HCT116 (cell line): ENCODE measurements around the gene ULBP1. TPM values are rescaled to one million over a fixed set of nuclear protein-coding genes. Genes with fewer than 3 reads are reported as not detected.

Source experiments
- ATAC-seq: fragments of 200-7000 bp; cut with Tn5 transposase; 2 replicates; pipeline ENCODE4 v1.9.1; 2020; ENCODE audit warnings: mild to moderate bottlenecking, moderate library complexity
- BruUV-seq: library from RNA; stranded (reverse); fragments of 400-500 nt; replicated peaks from 2 replicates; lab custom pipeline; 2021; lab: Mats Ljungman, UMichigan
- CTCF ChIA-PET: fragments of 300-600 bp; sonication (Branson Sonifier 250); formaldehyde crosslinking; loops from one replicate; lab custom pipeline; 2021; ENCODE audit warnings: antibody characterized with exemption; lab: Charles Lee
- POLR2A ChIA-PET: fragments of 300-600, 350-600 bp; sonication (Branson Sonifier 250); formaldehyde crosslinking; loops from one replicate; lab custom pipeline; 2021; ENCODE audit warnings: antibody characterized with exemption; lab: Charles Lee
- RAD21 ChIA-PET, 2 experiments: fragments of 300-600 bp; sonication (Branson Sonifier 250); formaldehyde crosslinking; loops; one replicate each; lab custom pipeline; 2023; ENCODE audit warnings: low total read pairs in 2 of 2; ENCODE audit not compliant: uncharacterized antibody in 2 of 2, unreplicated experiment in 2 of 2, low non-redundant PET in 1 of 2; lab: Charles Lee
- DNase-seq: peaks from one replicate; pipeline ENCODE4 v3.0.0-alpha.2; 2010; ENCODE audit warnings: low read depth, low spot score
- H2AFZ ChIP-seq: fragments of 200-600 bp; shearing (Covaris generic), sonication (generic); 2 replicates; pipeline ENCODE4 v1.6.1; 2017; ENCODE audit warnings: low read depth, mixed run types, mixed read lengths, antibody characterized with exemption, low read length; ENCODE audit not compliant: poor library complexity, severe bottlenecking
- H3K27ac ChIP-seq: 2 replicates; pipeline ENCODE4 v1.5.1; 2012; ENCODE audit warnings: low read depth, low read length
- H3K27me3 ChIP-seq: fragments of 200-600 bp; sonication (generic); 2 replicates; pipeline ENCODE4 v1.6.1; 2016; ENCODE audit warnings: mixed run types, low read length, mixed read lengths; ENCODE audit not compliant: insufficient read depth
- H3K36me3 ChIP-seq, 2 experiments: fragments of 200-500 bp in 1 of 2; fragments of 200-600 bp in 1 of 2; sonication (Bioruptor generic) in 1 of 2; sonication (generic) in 1 of 2; 2 replicates each; pipeline versions ENCODE4 v1.5.1 to v1.6.1; 2014 to 2016; ENCODE audit warnings: low read length in 2 of 2, inconsistent platforms in 1 of 2, mixed read lengths in 1 of 2, mixed run types in 1 of 2; ENCODE audit not compliant: insufficient read depth in 2 of 2, control insufficient read depth in 1 of 2
- H3K4me1 ChIP-seq, 2 experiments: fragments of 200-600 bp in 1 of 2; sonication (generic) in 1 of 2; 2 replicates each; pipeline versions ENCODE4 v1.5.1 to v1.6.1; 2012 to 2017; ENCODE audit warnings: low read length in 2 of 2, inconsistent platforms in 1 of 2, mild to moderate bottlenecking in 1 of 2, mixed read lengths in 1 of 2, mixed run types in 1 of 2, moderate library complexity in 1 of 2; ENCODE audit not compliant: insufficient read depth in 2 of 2, control insufficient read depth in 1 of 2
- H3K4me2 ChIP-seq: fragments of 200-600 bp; sonication (generic); 2 replicates; pipeline ENCODE4 v1.6.1; 2017; ENCODE audit warnings: mixed run types, low read length, mixed read lengths
- H3K4me3 ChIP-seq, 2 experiments: fragments of 200-600 bp in 1 of 2; sonication (generic) in 1 of 2; replicated peaks in 1 of 2; 2 replicates each; pipeline ENCODE4 v1.5.1; 2011 to 2016; ENCODE audit warnings: low read length in 2 of 2, control low read depth in 1 of 2, low read depth in 1 of 2, mild to moderate bottlenecking in 1 of 2, mixed read lengths in 1 of 2, mixed run types in 1 of 2
- H3K79me2 ChIP-seq: fragments of 200-600 bp; sonication (generic); 2 replicates; pipeline ENCODE4 v1.6.1; 2017; ENCODE audit warnings: mild to moderate bottlenecking, mixed run types, low read length, moderate library complexity, mixed read lengths; ENCODE audit not compliant: insufficient read depth
- H3K9ac ChIP-seq: fragments of 200-600 bp; sonication (generic); 2 replicates; pipeline ENCODE4 v1.6.1; 2016; ENCODE audit warnings: low read length, mixed read lengths
- H3K9me2 ChIP-seq: fragments of 200-600 bp; sonication (generic), shearing (Covaris generic); 2 replicates; pipeline ENCODE4 v1.6.1; 2017; ENCODE audit warnings: mixed run types, mild to moderate bottlenecking, moderate library complexity; ENCODE audit not compliant: insufficient read depth
- H3K9me3 ChIP-seq, 2 experiments: fragments of 200-500 bp in 1 of 2; fragments of 200-600 bp in 1 of 2; sonication (Bioruptor generic) in 1 of 2; sonication (generic) in 1 of 2; 2 replicates each; pipeline ENCODE4 v1.6.1; 2014 to 2017; ENCODE audit warnings: low read length in 2 of 2, mixed read lengths in 2 of 2, inconsistent platforms in 1 of 2, low read depth in 1 of 2, mild to moderate bottlenecking in 1 of 2, mixed run types in 1 of 2, moderate library complexity in 1 of 2; ENCODE audit not compliant: control insufficient read depth in 1 of 2, insufficient read depth in 1 of 2
- H4K20me1 ChIP-seq: fragments of 200-600 bp; sonication (generic), shearing (Covaris generic); 2 replicates; pipeline ENCODE4 v1.6.1; 2017; ENCODE audit warnings: mixed run types, mild to moderate bottlenecking, moderate library complexity; ENCODE audit not compliant: insufficient read depth
- CEBPB ChIP-seq: IDR thresholded peaks from 2 replicates; pipeline ENCODE4 v1.6.1; 2012; ENCODE audit warnings: low read depth
- EGR1 ChIP-seq: IDR thresholded peaks from 2 replicates; pipeline ENCODE4 v1.6.1; 2012; ENCODE audit warnings: low read depth
- ELF1 ChIP-seq: IDR thresholded peaks from 2 replicates; pipeline ENCODE4 v1.6.1; 2012; ENCODE audit warnings: low read depth, borderline replicate concordance
- EZH2 ChIP-seq: fragments of 200-600 bp; sonication (generic); IDR thresholded peaks from 2 replicates; pipeline ENCODE4 v1.6.1; 2017; ENCODE audit warnings: antibody characterized with exemption, mixed run types
- EZH2phosphoT487 ChIP-seq: fragments of 200-600 bp; IDR thresholded peaks from 2 replicates; pipeline ENCODE4 v1.6.1; 2018; ENCODE audit warnings: antibody characterized with exemption, borderline replicate concordance
- FOSL1 ChIP-seq: IDR thresholded peaks from 2 replicates; pipeline ENCODE4 v1.6.1; 2012; ENCODE audit warnings: low read depth
- POLR2AphosphoS5 ChIP-seq: IDR thresholded peaks from 2 replicates; pipeline ENCODE4 v1.6.1; 2011; ENCODE audit warnings: mild to moderate bottlenecking, low read depth, low read length, moderate library complexity
- RAD21 ChIP-seq: IDR thresholded peaks from 2 replicates; pipeline ENCODE4 v1.6.1; 2012; ENCODE audit warnings: low read depth, mild to moderate bottlenecking
- SP1 ChIP-seq: IDR thresholded peaks from 2 replicates; pipeline ENCODE4 v1.6.1; 2012; ENCODE audit warnings: low read depth
- TCF7L2 ChIP-seq: IDR thresholded peaks from 2 replicates; pipeline ENCODE4 v1.7.0; 2011; ENCODE audit warnings: borderline replicate concordance, inconsistent platforms; ENCODE audit not compliant: insufficient read depth, insufficient read length; ENCODE audit errors: extremely low read depth
- YY1 ChIP-seq: IDR thresholded peaks from 2 replicates; pipeline ENCODE4 v1.6.1; 2011; ENCODE audit warnings: low read length, low read depth, moderate library complexity, mild to moderate bottlenecking; ENCODE audit not compliant: insufficient replicate concordance; ENCODE audit errors: extremely low read depth
- intact Hi-C: fragments of 100-400 bp; cut with micrococcal nuclease; formaldehyde crosslinking; loops from 2 replicates; pipeline ENCODE4 v1.10.0; 2022
- total RNA-seq: library from RNA; stranded (reverse); gene quantifications from one replicate; pipeline ENCODE4 v1.2.1, GENCODE V29; 2021; ENCODE audit not compliant: unreplicated experiment
- TF ChIP-seq, protein P1 (sequence below): IDR thresholded peaks from 2 replicates; pipeline ENCODE4 v1.6.1; 2012
- TF ChIP-seq, protein P2 (sequence below): IDR thresholded peaks from 2 replicates; pipeline ENCODE4 v1.6.1; 2012
- TF ChIP-seq, protein P3 (sequence below): IDR thresholded peaks from 2 replicates; pipeline ENCODE4 v1.6.1; 2012; ENCODE audit warnings: low read depth
- TF ChIP-seq, protein P4 (sequence below), 3 experiments: fragments of 200-600 bp in 1 of 3; sonication (generic) in 1 of 3; IDR thresholded peaks in 2 of 3; conservative IDR thresholded peaks in 1 of 3; 2 replicates each; pipeline ENCODE4 v1.5.1; 2012 to 2017; ENCODE audit warnings: low read depth in 2 of 3, low read length in 2 of 3, antibody characterized with exemption in 1 of 3, borderline replicate concordance in 1 of 3, control low read depth in 1 of 3, mild to moderate bottlenecking in 1 of 3, mixed read lengths in 1 of 3, mixed run types in 1 of 3, moderate library complexity in 1 of 3; ENCODE audit not compliant: insufficient read depth in 1 of 3

ULBP1 gene
- total RNA-seq, 1 experiment from 2014 or later, result 12.4 TPM

DNA sequence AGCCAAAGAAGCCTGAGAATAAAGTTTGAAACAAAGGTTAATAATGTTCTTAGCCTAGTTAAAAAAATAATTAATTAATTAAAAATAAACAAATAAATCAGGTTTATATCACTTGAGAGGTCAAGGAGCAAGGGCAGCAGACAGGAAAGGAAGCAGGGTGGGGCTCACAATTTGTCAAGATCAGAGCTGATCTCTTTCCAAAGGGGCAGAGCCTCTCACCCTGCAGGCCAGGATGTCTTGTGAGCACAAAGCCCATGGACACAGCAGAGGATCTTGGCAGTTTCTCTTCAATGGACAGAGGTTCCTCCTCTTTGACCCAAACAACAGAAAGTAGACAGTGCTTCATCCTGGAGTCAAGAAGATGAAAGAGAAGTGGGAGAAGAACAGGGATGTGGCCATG lies 14.9 kb downstream of the ULBP1 start:
- ChIA-PET RAD21 (no interaction called here), CTCF (interaction anchor here (1.0 kb wide), 1 partner anchor 102 kb away, joined by 3 read pairs; no protein-coding TSS in a partner anchor), POLR2A (no interaction called here)
- no peaks in the 10 kb centered on the region for H3K36me3 ChIP-seq
- H3K9me2 ChIP-seq, result no peaks in the 10 kb centered on the region
- no peaks in the 10 kb centered on the region for H4K20me1 ChIP-seq
- ATAC-seq, result no peak
- H3K27ac ChIP-seq, result no peak overlapping the region
- H3K27me3 ChIP-seq, result 0 out of 2 replicates have a peak, but pooled peaks cover 5% of the 10 kb centered on the region
- H2AFZ ChIP-seq, result no peak overlapping the region
- DNase-seq, result no peak
- no peak overlapping the region for H3K9ac ChIP-seq
- H3K79me2 ChIP-seq, result no peaks in the 10 kb centered on the region
- TF ChIP-seq EZH2phosphoT487, result no peak
- TF ChIP-seq SP1, result no peak
- TF ChIP-seq, protein P1, sequence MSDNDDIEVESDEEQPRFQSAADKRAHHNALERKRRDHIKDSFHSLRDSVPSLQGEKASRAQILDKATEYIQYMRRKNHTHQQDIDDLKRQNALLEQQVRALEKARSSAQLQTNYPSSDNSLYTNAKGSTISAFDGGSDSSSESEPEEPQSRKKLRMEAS, result no peak
- TF ChIP-seq TCF7L2, result no peak
- no peak for TF ChIP-seq POLR2AphosphoS5
- no peak for TF ChIP-seq EGR1
- TF ChIP-seq YY1, result no peak
- TF ChIP-seq FOSL1, result no peak
- no peak for TF ChIP-seq EZH2
- TF ChIP-seq, protein P2, sequence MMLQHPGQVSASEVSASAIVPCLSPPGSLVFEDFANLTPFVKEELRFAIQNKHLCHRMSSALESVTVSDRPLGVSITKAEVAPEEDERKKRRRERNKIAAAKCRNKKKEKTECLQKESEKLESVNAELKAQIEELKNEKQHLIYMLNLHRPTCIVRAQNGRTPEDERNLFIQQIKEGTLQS, result no peak
- no peak for TF ChIP-seq RAD21
- TF ChIP-seq CEBPB, result no peak
- TF ChIP-seq, protein P3, sequence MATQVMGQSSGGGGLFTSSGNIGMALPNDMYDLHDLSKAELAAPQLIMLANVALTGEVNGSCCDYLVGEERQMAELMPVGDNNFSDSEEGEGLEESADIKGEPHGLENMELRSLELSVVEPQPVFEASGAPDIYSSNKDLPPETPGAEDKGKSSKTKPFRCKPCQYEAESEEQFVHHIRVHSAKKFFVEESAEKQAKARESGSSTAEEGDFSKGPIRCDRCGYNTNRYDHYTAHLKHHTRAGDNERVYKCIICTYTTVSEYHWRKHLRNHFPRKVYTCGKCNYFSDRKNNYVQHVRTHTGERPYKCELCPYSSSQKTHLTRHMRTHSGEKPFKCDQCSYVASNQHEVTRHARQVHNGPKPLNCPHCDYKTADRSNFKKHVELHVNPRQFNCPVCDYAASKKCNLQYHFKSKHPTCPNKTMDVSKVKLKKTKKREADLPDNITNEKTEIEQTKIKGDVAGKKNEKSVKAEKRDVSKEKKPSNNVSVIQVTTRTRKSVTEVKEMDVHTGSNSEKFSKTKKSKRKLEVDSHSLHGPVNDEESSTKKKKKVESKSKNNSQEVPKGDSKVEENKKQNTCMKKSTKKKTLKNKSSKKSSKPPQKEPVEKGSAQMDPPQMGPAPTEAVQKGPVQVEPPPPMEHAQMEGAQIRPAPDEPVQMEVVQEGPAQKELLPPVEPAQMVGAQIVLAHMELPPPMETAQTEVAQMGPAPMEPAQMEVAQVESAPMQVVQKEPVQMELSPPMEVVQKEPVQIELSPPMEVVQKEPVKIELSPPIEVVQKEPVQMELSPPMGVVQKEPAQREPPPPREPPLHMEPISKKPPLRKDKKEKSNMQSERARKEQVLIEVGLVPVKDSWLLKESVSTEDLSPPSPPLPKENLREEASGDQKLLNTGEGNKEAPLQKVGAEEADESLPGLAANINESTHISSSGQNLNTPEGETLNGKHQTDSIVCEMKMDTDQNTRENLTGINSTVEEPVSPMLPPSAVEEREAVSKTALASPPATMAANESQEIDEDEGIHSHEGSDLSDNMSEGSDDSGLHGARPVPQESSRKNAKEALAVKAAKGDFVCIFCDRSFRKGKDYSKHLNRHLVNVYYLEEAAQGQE, result no peak
- TF ChIP-seq, protein P4, sequence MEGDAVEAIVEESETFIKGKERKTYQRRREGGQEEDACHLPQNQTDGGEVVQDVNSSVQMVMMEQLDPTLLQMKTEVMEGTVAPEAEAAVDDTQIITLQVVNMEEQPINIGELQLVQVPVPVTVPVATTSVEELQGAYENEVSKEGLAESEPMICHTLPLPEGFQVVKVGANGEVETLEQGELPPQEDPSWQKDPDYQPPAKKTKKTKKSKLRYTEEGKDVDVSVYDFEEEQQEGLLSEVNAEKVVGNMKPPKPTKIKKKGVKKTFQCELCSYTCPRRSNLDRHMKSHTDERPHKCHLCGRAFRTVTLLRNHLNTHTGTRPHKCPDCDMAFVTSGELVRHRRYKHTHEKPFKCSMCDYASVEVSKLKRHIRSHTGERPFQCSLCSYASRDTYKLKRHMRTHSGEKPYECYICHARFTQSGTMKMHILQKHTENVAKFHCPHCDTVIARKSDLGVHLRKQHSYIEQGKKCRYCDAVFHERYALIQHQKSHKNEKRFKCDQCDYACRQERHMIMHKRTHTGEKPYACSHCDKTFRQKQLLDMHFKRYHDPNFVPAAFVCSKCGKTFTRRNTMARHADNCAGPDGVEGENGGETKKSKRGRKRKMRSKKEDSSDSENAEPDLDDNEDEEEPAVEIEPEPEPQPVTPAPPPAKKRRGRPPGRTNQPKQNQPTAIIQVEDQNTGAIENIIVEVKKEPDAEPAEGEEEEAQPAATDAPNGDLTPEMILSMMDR (IDR thresholded peaks at IDR 0.05 in 2 of 3, conservative IDR thresholded peaks at IDR 0.05 in 1 of 3; ENCODE audit: borderline replicate concordance in 1 of 3, insufficient read depth in 1 of 3, low read depth in 2 of 3, low read length in 2 of 3), result no peak
- no peak for TF ChIP-seq ELF1
- H3K4me1 ChIP-seq, result no peaks in the 10 kb centered on the region
- no TSS peak for BruUV-seq
- no peak overlapping the region for H3K4me3 ChIP-seq
- intact Hi-C loops, result no loop called here
- H3K9me3 ChIP-seq, result no peaks in the 10 kb centered on the region
- no peak overlapping the region for H3K4me2 ChIP-seq
